Adrenal gland (tissue), 12 donors: Measurements from ENCODE around the gene ABTB2. TPM values are rescaled to one million over a fixed set of nuclear protein-coding genes. Genes with fewer than 3 reads are reported as not detected.

ENCODE experiments used
- DNase-seq, 7 donors: peaks; one replicate each; pipeline ENCODE4 v3.0.0-alpha.2; 2019 to 2020
- H3K27ac ChIP-seq, 5 donors: fragments of 200-600 bp; sonication (generic) in 4 of 5; 1 replicate in 3 of 5; 2 replicates in 2 of 5; pipeline versions ENCODE4 v1.5.1 to v1.8.0; 2016 to 2020; ENCODE audit warnings: mild to moderate bottlenecking in 1 of 5
- H3K27me3 ChIP-seq: fragments of 200-600 bp; 2 replicates; pipeline ENCODE4 v1.8.0; 2021
- H3K36me3 ChIP-seq, 2 donors: fragments of 200-600 bp; replicated peaks in 1 of 2; 1 replicate in 1 of 2; 2 replicates in 1 of 2; pipeline versions ENCODE4 v1.5.1 to v1.8.0; 2018 to 2022
- H3K4me1 ChIP-seq, 2 donors: fragments of 200-600 bp; replicated peaks in 1 of 2; 1 replicate in 1 of 2; 2 replicates in 1 of 2; pipeline versions ENCODE4 v1.5.1 to v1.8.0; 2018 to 2021
- H3K4me3 ChIP-seq, 4 donors: fragments of 200-600 bp; sonication (generic) in 3 of 4; one replicate each; pipeline ENCODE4 v1.5.1; 2016 to 2018
- H3K9me3 ChIP-seq, 3 donors: fragments of 200-600 bp; sonication (generic) in 1 of 3; replicated peaks in 1 of 3; 1 replicate in 2 of 3; 2 replicates in 1 of 3; pipeline versions ENCODE4 v1.5.1 to v1.8.0; 2016 to 2021
- CTCF ChIP-seq, 6 experiments: fragments of 450-650 bp in 4 of 6; fragments of 200-600 bp in 2 of 6; sonication (generic) in 1 of 6; IDR thresholded peaks; 1 replicate in 5 of 6; 2 replicates in 1 of 6; pipeline versions ENCODE4 v1.5.1 to v1.8.0; 2016 to 2021; ENCODE audit warnings: antibody characterized with exemption in 6 of 6, mild to moderate bottlenecking in 2 of 6, moderate library complexity in 1 of 6
- POLR2A ChIP-seq, 2 donors: fragments of 450-650 bp; IDR thresholded peaks; one replicate each; pipeline ENCODE4 v1.6.1; 2017; ENCODE audit warnings: antibody characterized with exemption in 2 of 2, mild to moderate bottlenecking in 2 of 2, moderate library complexity in 1 of 2
- WGBS, 4 donors: extraction: QIAGEN DNeasy Blood & Tissue Kit in 2 of 4; methylation state at CpG; one replicate each; pipeline versions ENCODE4 v1.1.5 to v1.1.7; 2013 to 2017; 5-methylcytosine and 5-hydroxymethylcytosine counted together
- intact Hi-C, 2 donors: fragments of 100-400 bp; cut with DNase I; formaldehyde crosslinking; loops; one replicate each; pipeline versions ENCODE4 v1.14.1 to v1.15.0; 2022 to 2023
- polyA plus RNA-seq, 3 donors: library from polyadenylated mRNA; stranded (reverse); fragments of 200-250 nt in 2 of 3; fragments of 350-450 nt in 1 of 3; fragmentation: Illumina TruSeq in 1 of 3; extraction: RNeasy Lipid Tissue Mini Kit (QIAGEN cat#74804) in 1 of 3; gene quantifications; one replicate each; pipeline ENCODE4 v1.2.3, GENCODE V29; 2013 to 2014
- total RNA-seq, 9 donors: library from RNA; depleted of rRNA in 4 of 9; stranded (reverse); fragments of >200 nt in 4 of 9; fragments of 120-200 nt in 1 of 9; fragmentation: NEBNext Ultra II Directional in 1 of 9; extraction: Animal tissue kit (Norgen Biotek cat#: 25700) in 1 of 9; gene quantifications; one replicate each; pipeline versions ENCODE4 v1.1.0 to v1.2.4, GENCODE V29; 2013 to 2023
- donor health status: healthy with polysubstance abuse.
- donor health status: Bipolar disorder and iron deficiency.
- donor health status: DM: yes; HTN: yes; CAD: no.
- donor health status: DM: no; HTN: no; CAD: no.
- donor health status: DM: no; HTN: no; CAD: no.
- donor health status: DM: yes; HTN: yes; CAD: no.

The ABTB2 gene
- total and polyA plus RNA-seq, 12 donors: 1.9 to 32.3 (median 6.1) TPM

- 27 to 38% (median 30%) methylated on average over 6 to 7 of the region's 7 CpGs for WGBS, 4 donors
These were observed 47.5 kb upstream of the ABTB2 start for GRCh38 chr11:34405079-34405858.

GRCh38 chr11:34404280-34404679, 46.5 kb upstream of the ABTB2 start:
- H3K9me3 ChIP-seq: no peaks in the 10 kb centered on the region
- DNase-seq: no peak
- 84 to 93% (median 87%) methylated on average over 6 of the region's 6 CpGs for WGBS, 4 donors
- H3K27me3 ChIP-seq: no peaks in the 10 kb centered on the region
- no peaks in the 10 kb centered on the region for H3K36me3 ChIP-seq
- H3K27ac ChIP-seq: no peak overlapping the region
- H3K4me3 ChIP-seq: no peak overlapping the region
- intact Hi-C loops: no loop called here
- H3K4me1 ChIP-seq: no peaks in the 10 kb centered on the region
- TF ChIP-seq CTCF (IDR thresholded peaks at IDR 0.05) (no peak), POLR2A (IDR thresholded peaks at IDR 0.05) (no peak)

More at GRCh38 chr11:34405079-34405858, 47.5 kb upstream of the ABTB2 start:
- no peaks in the 10 kb centered on the region for H3K9me3 ChIP-seq
- TF ChIP-seq POLR2A (IDR thresholded peaks at IDR 0.05): no peak
- TF ChIP-seq CTCF (IDR thresholded peaks at IDR 0.05): no peak
- DNase-seq: peak in 3 of 7 donors; percentile 53 to 64 (median 63)
- H3K4me1 ChIP-seq: no peaks in the 10 kb centered on the region
- H3K4me3 ChIP-seq: peak overlapping the region in 1 of 4 donors; percentile 43
- H3K36me3 ChIP-seq: no peaks in the 10 kb centered on the region
- no peak overlapping the region for H3K27ac ChIP-seq
- intact Hi-C loops: no loop called here
- H3K27me3 ChIP-seq: no peaks in the 10 kb centered on the region

- TF ChIP-seq CTCF (IDR thresholded peaks at IDR 0.05) (no peak), POLR2A (IDR thresholded peaks at IDR 0.05) (no peak)
- Histone ChIP-seq H3K4me3 (no peak overlapping the region), H3K36me3 (no peaks in the 10 kb centered on the region), H3K27me3 (no peaks in the 10 kb centered on the region), H3K9me3 (no peaks in the 10 kb centered on the region), H3K4me1 (no peaks in the 10 kb centered on the region), H3K27ac (no peak overlapping the region)
- no peak for DNase-seq
- intact Hi-C loops: no loop called here
- 82 to 88% (median 85%) methylated on average over 4 of the region's 4 CpGs for WGBS, 4 donors
These were observed 45.6 kb upstream of the ABTB2 start for GRCh38 chr11:34403431-34403830.

GRCh38 chr11:34397811-34398210, 40.0 kb upstream of the ABTB2 start:
- no peaks in the 10 kb centered on the region for H3K27me3 ChIP-seq
- no peak overlapping the region for H3K4me3 ChIP-seq
- no peaks in the 10 kb centered on the region for H3K9me3 ChIP-seq
- 82 to 91% (median 84%) methylated on average over 2 of the region's 2 CpGs for whole genome bisulfite sequencing, 4 donors
- no peaks in the 10 kb centered on the region for H3K4me1 ChIP-seq
- DNase-seq: no peak
- no peak overlapping the region for H3K27ac ChIP-seq
- intact Hi-C loops: no loop called here
- H3K36me3 ChIP-seq: no peaks in the 10 kb centered on the region
- TF ChIP-seq POLR2A (IDR thresholded peaks at IDR 0.05) (no peak), CTCF (IDR thresholded peaks at IDR 0.05) (no peak)
